RWPE2 (cell line): ENCODE measurements around the gene CTNNA1.

Source experiments
- ATAC-seq: fragments of 200-7000 bp; cut with Tn5 transposase; 3 replicates; pipeline ENCODE4 v1.9.1; 2021; ENCODE audit warnings: low read depth
- DNase-seq: peaks from one replicate; pipeline ENCODE4 v3.0.0-alpha.2; 2020; ENCODE audit warnings: low spot score
- H3K27ac ChIP-seq: fragments of 450-650 bp; 2 replicates; pipeline ENCODE4 v1.5.1; 2017; ENCODE audit warnings: mild to moderate bottlenecking; ENCODE audit not compliant: poor library complexity, severe bottlenecking
- H3K27me3 ChIP-seq: fragments of 250-450 bp; sonication (Bioruptor Pico); 2 replicates; pipeline ENCODE4 v1.5.1; 2021; ENCODE audit warnings: mild to moderate bottlenecking, moderate library complexity; ENCODE audit not compliant: insufficient read depth, poor library complexity, severe bottlenecking
- H3K36me3 ChIP-seq: fragments of 250-450 bp; sonication (Bioruptor Pico); 2 replicates; pipeline ENCODE4 v1.5.1; 2020; ENCODE audit warnings: low read depth, mild to moderate bottlenecking, moderate library complexity
- H3K4me1 ChIP-seq: fragments of 250-450 bp; sonication (Bioruptor Pico); 2 replicates; pipeline ENCODE4 v1.5.1; 2021; ENCODE audit warnings: mild to moderate bottlenecking, moderate library complexity; ENCODE audit not compliant: insufficient read depth, poor library complexity, severe bottlenecking
- H3K4me3 ChIP-seq: fragments of 250-450 bp; sonication (Bioruptor Pico); 2 replicates; pipeline ENCODE4 v1.5.1; 2021; ENCODE audit warnings: mild to moderate bottlenecking, moderate library complexity; ENCODE audit not compliant: severe bottlenecking
- H3K9me3 ChIP-seq: fragments of 250-450 bp; sonication (Bioruptor Pico); 2 replicates; pipeline ENCODE4 v1.5.1; 2021; ENCODE audit warnings: mild to moderate bottlenecking, moderate library complexity; ENCODE audit not compliant: severe bottlenecking
- CTCF ChIP-seq: fragments of 450-650 bp; IDR thresholded peaks from one replicate; pipeline ENCODE4 v1.5.1; 2017; ENCODE audit warnings: mild to moderate bottlenecking, moderate library complexity; ENCODE audit not compliant: poor library complexity, severe bottlenecking

CTNNA1 gene

GRCh38 chr5:138869763-138870500, 116.7 kb downstream of the CTNNA1 start:
- Histone ChIP-seq H3K9me3 (no peaks in the 10 kb centered on the region), H3K4me3 (no peak overlapping the region), H3K27me3 (no peaks in the 10 kb centered on the region), H3K4me1 (peaks cover 29% of the 10 kb centered on the region), H3K27ac (peak overlapping the region; percentile 17), H3K36me3 (no peaks in the 10 kb centered on the region; the same call in 1 of the 2 replicates)
- ATAC-seq (peak; percentile 79), DNase-seq (no peak)
- TF ChIP-seq CTCF: no peak

- Histone ChIP-seq H3K27ac (peak overlapping the region; percentile 17), H3K27me3 (no peaks in the 10 kb centered on the region), H3K9me3 (no peaks in the 10 kb centered on the region), H3K36me3 (no peaks in the 10 kb centered on the region; the same call in 1 of the 2 replicates), H3K4me1 (peaks cover 29% of the 10 kb centered on the region), H3K4me3 (no peak overlapping the region)
- DNase-seq: no peak
- peak; percentile 50; the same call in 1 of the 3 replicates for ATAC-seq
- TF ChIP-seq CTCF: no peak
Observed at GRCh38 chr5:138870611-138871010, 117.4 kb downstream of the CTNNA1 start.

GRCh38 chr5:138872841-138873465, 119.7 kb downstream of the CTNNA1 start:
- H3K4me1 ChIP-seq: peaks cover 28% of the 10 kb centered on the region
- H3K27me3 ChIP-seq: no peaks in the 10 kb centered on the region
- no peak for DNase-seq
- H3K9me3 ChIP-seq: no peaks in the 10 kb centered on the region
- no peak for ATAC-seq
- TF ChIP-seq CTCF: no peak
- no peak overlapping the region for H3K4me3 ChIP-seq
- H3K36me3 ChIP-seq: no peaks in the 10 kb centered on the region; the same call in 1 of the 2 replicates
- no peak overlapping the region for H3K27ac ChIP-seq

GRCh38 chr5:138873466-138874221, 120.4 kb downstream of the CTNNA1 start:
- DNase-seq: no peak
- Histone ChIP-seq H3K4me1 (peaks cover 26% of the 10 kb centered on the region), H3K36me3 (no peaks in the 10 kb centered on the region; the same call in 1 of the 2 replicates)

More at GRCh38 chr5:138873466-138874221, 120.4 kb downstream of the CTNNA1 start:
- Histone ChIP-seq H3K27ac (no peak overlapping the region), H3K4me3 (no peak overlapping the region), H3K27me3 (no peaks in the 10 kb centered on the region), H3K9me3 (no peaks in the 10 kb centered on the region)
- no peak for ATAC-seq
- no peak for TF ChIP-seq CTCF
